Left forelimb (tissue), 1 donor: ENCODE measurements around the gene PHYHD1.
A peak's percentile ranks its signal among the peaks of the same experiment; 100 is the strongest.

Experiments
- DNase-seq: peaks from one replicate; pipeline ENCODE4 v3.0.0-alpha.2; 2018; ENCODE audit warnings: low spot score

The PHYHD1 gene

DNA sequence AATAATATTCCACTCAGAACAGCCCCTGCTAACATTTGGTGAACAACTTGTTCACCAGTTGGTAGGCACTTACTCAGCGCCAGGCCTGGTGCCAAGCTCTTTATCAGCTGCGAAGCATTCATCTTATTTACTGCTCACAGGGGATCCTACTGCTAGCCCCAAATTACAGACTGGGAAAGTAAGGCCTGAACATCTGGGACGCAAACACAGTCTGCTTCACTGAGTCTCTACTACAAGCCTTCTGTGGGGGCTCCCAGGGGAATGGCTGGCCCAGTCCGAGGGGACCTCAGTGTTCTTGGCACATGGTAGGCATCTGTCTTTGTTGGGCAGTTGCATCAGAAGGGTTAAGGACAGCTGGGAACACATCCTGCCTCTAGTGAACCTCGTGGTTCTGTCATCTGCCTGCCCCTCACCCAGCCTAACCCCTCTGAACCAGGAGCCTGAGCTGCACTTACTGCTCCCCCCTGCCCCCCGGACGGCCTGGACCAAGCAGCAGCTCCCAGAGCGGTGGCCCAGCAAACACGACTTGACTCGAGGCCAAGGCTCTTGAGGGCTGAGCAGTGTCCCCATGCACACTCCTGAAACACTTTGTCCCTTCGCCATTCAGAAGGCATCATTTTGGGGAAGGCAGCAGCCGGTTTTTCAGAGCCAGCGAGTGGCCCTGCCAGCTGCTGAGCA, at the start of gene PHYHD1:
PHYHD1 (plus strand) TSS at position 602 of the 678 bp plus-strand sequence. CDS start 1,342 bp downstream, outside the sequence.
- peak; percentile 63 for DNase-seq

DNA sequence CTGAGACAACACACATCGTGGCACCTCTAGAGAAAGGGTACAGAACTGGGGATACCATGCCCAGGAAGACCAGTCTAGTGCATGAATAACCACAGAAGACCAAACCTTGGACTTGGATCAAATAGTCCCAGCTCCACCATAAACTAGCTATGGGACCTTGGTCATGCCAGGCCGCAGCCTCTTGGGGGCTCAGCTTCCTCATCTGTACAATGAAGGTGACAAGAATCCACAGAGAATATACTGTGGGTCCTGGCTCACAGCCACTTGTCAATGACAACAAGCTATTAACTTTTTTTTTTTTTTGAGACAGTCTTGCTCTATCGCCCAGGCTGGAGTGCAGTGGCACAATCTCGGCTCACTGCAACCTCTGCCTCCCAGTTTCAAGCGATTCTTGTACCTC, 42.9 kb upstream of the PHYHD1 start:
- no peak for DNase-seq

DNA sequence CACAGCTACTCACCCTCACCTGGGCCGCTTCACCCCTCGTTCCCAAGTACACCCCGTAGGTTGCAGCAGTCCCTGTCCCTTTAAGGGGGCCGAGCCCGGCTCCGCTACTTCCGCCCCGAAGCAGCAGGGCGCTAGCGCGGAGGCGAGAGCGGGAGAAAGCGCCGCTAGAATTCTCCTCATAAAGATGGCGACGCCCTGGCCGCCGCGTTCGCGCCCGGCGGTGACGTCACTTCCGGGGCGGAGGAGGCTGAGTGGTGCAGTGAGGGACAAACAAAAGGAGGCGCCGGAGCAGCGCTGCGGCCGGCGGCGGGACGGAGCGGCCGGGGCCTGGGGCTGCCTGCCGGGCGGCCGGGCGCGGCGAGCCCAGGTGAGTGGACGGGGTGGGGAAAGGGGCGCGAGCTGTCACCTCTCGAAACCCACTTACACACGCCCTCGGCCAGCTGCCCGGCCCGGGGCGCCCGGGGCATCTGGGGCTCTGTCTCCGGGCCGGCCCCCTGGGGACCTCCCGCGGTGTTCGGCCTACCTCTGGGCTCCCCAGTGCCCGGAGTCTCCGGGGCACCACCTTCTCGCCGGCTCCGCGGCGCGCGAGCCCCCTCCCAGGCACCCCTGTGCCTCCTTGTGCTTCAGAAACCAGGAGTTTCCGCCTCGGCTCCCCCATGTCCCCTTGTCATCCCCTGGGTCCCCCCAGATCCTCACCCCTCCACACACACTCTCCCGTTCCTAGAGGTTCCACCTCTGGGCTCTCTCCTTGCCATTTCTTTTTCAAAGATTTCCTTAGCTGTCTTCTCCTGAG, 38.7 kb upstream of the PHYHD1 start, which contains the start of the genes KYAT1 and LRRC8A:
KYAT1 (minus strand) TSS at position 67 of the 793 bp plus-strand sequence. CDS start 36,545 bp downstream, outside the sequence.
LRRC8A (plus strand) TSS at position 250 of the 793 bp plus-strand sequence. CDS start 25,032 bp downstream, outside the sequence.
- DNase-seq: peak; percentile 99

DNA sequence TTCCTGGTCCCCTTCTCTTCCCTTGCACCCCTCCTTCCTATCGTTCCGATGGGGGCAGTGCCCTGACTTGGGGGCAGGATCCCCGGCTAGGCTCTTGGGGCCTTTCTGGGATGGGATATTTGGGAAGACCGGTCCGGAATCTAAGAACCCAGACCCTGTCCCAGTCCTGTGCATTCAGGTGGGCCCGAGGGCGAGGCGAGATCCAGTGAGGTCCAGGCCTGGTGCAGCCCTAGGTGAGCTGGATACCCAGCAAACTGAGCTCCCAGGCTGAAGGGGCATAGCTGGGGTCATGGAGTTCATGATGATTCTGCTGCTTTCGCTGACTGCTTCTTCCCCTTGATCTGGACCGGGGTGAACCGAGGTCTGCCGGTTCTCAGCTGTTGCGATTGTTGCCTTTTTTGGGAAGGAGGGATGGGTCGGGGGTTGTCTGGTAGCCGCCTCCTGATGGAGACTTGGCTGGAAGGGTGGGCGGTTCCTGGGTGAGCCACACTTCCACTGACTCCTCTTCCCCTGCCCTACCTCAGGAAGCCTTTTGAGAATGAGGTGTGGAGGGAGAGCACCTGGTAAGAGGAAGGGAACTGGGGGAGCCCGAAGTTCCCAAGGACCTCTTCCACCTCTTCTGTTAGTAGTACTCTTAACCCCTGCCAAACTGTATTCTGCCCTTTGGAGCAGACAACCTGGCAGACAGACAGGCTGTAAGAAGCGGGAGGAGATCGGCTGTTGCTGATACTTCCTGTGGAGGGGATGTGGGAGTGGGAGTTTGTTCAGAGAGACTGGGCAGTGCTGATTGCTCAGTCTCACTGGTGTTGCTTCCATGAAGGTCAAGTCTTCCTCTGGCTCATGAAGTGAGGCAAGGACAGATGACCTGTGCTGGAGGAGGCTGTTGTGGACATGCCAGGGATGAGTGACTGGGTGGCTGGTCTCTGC, 37.8 kb upstream of the PHYHD1 start:
- DNase-seq: peak; percentile 73

DNA sequence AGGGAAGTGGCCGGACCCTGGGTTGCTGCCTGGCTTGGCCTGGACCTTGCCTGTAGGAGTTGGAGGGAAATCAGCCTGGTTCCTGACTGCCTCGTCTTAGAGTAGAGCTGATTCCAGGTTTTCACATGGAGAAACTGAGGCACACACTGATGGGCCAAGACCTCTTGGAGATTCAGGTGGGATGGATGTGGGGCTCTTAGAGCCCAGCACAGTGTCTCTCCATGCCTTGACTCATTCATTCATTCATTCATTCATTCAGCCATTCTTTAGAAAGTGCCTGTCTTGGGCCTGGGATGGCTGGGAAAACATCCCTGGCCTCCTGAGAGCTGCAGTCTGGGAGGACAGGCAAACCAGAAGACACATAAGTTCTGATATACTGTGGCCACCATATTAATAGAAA, 36.6 kb upstream of the PHYHD1 start:
- no peak for DNase-seq

DNA sequence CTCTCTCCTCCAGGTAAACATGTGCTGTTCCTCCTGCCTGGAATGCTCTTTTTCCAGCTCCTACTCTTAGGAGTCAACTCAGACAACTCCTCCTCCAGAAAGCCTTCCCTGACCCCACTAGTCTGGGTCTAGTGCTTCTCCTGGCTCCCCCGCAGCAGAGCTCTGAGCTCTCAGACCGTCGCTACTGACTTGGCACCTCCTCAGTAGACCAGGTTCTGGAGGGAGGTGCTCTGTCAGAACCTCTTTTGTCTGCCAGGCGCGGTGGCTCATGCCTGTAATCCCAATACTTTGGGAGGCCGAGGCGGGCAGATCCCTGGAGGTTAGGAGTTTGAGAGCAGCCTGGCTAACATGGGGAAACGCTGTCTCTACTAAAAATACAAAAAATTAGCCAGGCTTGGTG, 35.4 kb upstream of the PHYHD1 start:
- DNase-seq: no peak

DNA sequence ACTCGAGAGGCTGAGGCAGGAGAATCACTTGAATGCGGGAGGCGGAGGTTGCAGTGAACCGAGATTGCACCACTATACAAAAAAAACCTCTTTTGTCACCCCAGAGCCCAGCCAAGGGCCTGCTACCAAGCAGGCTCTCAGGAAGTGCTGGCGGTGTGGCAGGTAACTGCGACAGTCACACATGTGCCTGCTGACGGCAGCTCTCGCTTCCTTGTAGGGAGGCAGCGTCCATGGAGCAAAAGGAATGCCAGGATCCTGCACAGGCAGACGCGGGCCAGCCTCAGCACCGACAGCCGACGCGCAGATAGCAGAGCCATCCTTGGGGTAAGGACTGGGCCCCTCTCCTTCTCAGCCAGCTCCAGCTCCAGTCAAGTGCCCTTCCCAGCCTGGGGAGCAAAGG, 35.0 kb upstream of the PHYHD1 start:
- no peak for DNase-seq

DNA sequence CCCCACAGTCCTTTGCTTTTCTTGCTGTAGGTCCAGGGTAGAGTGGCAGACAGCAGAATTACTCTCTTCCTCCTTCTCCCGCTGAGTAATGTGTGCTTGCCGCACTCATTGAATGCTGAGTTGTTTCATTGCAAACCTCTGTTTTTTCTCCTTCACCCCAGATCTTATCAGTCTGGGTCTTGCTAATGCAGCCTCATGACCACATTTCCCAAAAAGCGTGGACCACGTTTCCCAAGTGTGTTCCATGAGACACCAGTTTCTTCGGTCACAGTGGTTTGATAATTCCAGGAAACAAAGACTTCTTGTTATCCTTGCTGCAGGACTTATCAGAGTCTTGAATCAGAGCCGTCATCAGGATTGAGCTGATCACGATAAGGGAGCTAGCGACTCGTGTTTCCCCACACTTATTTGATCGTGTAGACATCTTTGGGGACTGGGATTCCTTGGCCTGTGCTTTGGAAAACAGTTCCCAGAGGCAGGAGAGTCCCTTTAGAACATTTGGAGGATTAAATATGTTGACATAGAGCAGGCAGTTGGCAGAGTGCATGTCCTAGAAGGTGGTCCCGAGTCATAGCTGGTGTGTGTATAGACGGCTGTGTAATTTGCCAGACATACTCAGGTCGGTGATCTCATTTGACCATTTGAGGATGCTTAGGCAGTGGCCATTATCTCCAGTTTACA, 34.4 kb upstream of the PHYHD1 start:
- no peak for DNase-seq

DNA sequence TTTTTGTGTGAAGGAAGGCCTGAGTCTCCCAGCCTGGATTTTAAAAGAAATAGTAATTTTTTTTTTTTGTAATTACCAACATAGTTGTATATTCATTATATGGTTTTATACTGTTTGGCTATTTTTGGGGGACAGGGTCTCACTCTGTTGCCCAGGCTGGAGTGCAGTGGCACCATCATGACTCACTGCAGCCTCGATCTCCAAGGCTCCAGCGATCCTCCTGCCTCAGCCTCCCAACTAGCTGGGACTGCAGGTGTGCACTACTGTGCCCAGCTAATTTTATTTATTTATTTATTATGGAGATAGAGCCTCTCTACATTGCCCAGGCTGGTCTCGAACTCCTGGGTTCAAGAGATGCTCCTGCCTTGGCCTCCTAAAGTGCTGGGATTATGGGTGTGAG, 33.7 kb upstream of the PHYHD1 start:
- DNase-seq: no peak

DNA sequence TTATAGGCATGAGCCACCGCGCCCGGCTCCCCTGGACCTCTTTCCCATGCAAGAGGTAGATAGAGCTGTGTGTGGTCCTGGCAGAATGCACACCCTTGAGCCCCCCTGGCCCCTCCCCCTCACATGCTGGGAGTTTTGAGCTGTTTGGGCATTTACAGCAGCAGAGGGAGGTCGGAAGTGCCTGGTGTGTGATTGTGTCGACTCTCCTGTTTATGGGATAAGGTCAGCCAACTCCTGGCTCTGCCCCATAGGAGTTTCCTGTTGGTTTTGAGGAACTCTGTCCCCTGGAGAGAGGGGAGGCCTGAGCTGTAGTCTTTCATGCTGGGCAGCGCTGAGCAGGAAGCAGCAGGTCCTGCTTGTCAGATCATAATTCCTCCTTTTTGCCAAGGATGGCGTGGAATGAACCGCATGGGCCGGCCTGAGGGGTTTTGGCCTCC, 32.9 kb upstream of the PHYHD1 start:
- no peak for DNase-seq

DNA sequence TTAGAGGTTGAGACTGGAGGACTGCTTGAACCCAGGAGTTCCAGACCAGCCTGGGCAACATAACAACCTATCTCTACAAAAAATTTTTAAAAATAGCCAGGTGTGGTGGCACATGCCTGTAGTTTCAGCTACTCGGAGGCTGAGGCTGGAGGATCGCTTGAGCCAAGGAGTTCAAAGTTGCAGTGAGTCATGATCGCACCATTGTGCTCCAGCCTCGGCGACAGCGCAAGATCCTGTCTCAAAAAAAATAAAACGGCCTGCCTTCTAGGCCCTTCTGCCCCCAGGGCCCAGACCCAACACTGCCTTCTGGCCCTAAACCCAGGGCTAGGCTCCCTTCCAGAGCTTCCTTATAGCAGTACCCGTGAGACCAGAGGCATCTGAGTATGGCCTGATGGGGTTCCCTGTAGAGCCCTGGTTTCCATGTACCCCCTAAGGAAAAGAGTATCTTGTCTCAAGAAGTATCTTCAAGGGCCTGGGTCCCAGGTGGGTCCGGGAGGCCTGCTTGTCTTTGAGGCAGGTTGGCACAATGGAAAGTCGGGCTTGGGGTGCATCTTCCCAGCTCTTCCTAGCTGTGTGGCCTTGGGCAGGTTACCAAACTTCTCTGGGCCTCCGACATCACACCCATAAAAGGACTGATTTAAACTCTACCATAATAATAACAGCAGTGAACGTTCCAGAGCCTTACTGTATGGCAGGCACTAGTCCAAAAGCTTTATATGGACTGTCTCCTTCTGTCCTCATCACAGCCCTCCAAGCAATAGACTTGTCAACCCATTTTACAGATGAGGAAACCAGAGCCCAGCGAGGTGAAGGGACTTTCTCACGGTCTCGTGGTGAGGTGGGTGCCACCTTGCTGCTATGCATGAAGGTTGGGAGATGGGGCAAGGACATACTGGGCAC, 29.2 kb upstream of the PHYHD1 start:
- DNase-seq: peak; percentile 53

DNA sequence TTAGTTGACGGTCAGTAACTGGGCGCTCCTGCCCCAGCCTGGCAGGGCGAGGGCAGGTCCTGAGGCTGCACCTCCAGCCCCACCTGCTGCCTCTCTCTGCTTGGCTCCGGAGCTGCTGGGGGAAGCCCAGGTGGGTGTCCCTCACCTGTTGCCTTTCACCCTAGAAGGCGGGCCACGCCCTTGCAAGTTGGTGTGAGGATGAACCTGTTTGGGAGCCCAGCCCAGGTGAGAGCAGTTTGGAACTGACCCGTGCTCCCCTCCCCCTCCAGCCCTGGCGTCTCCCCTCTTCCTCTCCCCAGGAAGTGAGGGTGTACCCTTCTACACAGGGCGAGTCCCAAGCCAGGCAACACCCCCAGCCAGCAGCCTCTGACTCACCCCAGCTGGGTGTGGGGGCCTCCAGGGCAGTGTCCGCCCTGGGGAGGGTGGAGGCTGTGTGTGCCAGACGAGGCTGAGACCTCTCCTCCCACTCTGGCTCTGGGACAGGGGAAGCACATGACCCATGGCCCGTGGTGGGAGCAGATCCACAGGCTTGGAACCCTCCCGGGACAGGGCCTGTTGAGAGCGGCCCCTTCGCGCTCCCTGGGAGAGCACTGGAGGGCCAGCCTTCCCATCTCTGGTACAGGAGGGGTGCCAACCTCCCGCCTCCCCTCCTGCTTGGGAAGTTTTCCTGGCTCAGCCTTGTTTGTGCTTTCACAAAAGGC, 28.4 kb upstream of the PHYHD1 start:
- no peak for DNase-seq

DNA sequence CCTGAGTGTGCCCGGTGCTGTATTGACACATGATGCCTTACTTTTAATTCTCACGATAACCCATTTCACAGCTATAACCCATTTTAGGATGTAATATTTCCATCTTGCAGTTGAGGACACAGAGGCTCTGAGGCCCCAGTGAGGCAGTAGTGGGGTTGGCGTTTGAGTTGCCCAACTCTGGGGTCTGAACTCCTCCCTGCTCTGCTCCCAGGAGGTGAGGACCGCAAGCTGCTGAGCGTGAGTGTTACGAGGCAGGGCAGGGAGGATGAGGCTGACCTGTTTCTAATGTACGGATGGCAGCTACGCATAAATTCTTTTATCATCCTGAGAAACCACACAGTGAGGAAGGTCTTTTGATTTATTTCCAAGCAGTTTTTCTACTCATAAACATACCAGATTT, 27.4 kb upstream of the PHYHD1 start:
- no peak for DNase-seq

DNA sequence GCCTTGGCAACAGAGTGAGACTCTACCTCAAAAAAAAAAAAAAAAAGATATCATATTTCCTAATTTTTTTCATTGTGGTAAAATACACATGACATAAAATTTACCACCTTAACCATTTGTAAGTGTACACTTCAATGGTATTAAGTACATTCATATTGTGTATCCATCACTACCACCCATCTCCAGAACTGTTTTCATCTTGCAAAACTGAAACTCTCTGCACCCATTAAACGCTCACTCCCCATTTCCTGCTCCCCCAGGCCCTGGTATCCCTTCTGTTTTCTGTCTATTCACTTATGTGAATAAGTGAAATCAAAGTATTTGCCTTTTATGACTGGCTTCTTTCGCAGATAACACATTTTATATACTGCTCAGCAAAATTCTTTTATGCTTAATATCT, 26.0 kb upstream of the PHYHD1 start:
- no peak for DNase-seq

DNA sequence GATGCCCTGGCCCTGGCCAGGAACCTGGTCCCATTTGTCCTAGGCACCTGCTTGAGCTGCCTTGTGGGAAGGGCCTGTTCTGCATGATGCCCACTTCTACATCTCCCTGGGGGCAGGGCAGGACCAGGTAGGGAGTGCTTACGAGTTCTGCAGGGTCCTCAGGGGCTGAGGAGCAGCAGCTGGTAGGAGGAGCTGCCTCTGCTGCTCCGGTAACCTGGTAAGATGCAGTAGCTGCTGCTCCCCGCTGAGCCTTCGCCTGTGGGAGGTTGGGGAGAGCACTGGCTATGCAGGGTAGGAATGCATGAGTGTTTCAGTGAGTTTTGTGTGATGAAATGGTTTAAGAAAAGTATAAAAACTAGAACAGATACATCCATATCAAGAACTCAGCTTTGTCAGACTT, 25.2 kb upstream of the PHYHD1 start:
- DNase-seq: no peak

DNA sequence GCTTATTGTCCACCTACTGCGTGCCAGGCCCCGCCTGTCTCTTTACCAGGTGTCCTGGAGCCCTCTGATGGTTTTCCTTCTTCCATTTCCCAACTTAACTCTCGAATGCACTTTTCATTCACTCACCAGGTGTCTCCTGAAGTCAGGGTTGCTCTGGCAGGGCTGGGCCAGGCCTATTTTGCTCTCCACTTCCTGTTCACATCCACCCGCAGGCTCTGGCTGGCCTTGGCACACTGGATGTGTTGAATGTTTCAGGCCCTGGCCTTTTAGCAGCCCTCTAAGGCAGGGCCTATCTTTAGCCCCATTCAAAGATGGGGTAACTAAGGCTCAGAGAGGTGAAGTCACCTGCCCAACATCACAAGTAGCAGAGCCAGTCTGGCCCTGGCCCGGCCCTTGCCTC, 22.4 kb upstream of the PHYHD1 start:
- no peak for DNase-seq

DNA sequence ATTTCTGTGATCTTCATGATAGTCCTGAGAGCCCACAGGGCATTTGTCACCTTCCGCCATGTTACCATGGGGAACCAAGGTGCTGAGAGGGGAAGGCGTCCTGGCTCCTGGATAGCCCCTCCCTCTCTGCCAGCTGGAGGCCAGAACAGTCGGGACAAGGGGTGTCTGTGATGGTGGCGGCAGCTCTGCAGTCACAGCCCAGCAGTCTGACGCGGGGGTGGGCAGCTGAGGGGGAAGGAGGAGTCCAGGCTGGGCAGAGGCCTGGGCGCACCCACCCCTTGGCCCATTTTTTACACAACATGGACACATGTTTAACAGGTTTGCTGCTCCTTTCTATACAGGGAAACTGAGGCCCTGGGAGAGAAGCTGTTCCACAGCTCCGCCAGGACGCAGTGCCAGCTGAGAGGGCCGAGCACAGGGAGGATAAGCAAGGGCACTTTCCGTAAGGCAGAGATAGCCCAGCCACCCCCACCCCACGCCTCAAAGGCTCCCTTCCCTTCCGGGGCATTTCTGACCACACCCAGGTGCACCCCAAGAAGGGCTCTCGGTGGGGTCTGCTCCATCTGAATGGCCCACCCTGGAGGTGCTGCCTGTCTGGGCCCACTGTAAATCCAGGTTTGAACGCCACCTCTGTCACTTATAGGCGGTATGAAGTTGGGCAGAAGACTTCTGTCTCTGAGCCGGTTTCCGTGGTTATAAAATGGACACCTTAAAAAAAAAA, 21.8 kb upstream of the PHYHD1 start:
- DNase-seq: no peak

DNA sequence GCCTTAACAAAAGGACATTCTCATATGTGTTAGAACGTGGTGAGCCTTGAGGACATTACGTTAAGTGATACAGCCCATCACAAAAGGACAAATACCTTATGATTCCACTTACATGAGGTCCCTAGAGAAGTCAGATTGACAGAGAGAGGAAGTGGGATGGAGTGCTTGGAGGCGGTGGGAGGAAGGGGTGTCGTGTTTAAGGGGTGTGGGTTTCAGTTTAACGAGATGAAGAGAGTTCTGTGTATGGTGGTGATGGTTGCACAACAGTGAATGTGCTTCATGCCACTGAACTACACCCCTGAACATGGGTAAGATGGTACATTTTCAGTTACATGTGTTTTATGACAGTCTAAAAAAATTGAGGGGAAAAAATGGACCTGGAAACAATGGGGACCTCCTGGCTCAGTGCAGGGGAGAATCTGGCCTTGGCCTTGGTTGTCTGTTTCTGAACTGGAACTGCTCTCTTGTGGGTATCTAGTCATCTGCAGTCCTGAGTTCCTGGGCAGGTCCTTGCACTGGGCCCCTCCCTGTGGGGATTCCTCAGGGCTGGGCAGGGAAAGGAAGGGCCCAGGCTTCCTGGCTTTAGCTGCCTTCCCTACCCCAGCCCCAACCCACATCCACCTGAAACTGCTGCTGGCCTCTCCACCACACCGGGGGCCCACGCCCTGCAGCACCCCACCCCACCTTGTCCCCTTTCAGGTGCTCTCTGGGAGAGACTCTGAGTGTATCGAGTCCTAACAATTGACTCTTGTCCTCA, 21.0 kb upstream of the PHYHD1 start:
- no peak for DNase-seq
